SK-MEL-5 (cell line): ENCODE data around the gene VAT1. TPM values are rescaled to one million over a fixed set of nuclear protein-coding genes. Genes with fewer than 3 reads are reported as not detected.

ENCODE experiments used
- DNase-seq: peaks from one replicate; pipeline ENCODE4 v3.0.0-alpha.2; 2016; ENCODE audit warnings: low read depth, low spot score
- in situ Hi-C: cut with HindIII; loops from 2 replicates; pipeline ENCODE4 v1.10.0; 2016; ENCODE audit warnings: low sequenced_read_pairs, high pct_unique_total_duplicates, low pct_unique_long_range_greater_than_20kb
- total RNA-seq: library from RNA; depleted of rRNA; stranded (reverse); fragments of >200 nt; shearing (Covaris generic); gene quantifications from 2 replicates; pipeline ENCODE4 v1.2.3, GENCODE V29; 2014

Gene VAT1
- total RNA-seq, 1 experiment from 2014 or later: 315 TPM

DNA sequence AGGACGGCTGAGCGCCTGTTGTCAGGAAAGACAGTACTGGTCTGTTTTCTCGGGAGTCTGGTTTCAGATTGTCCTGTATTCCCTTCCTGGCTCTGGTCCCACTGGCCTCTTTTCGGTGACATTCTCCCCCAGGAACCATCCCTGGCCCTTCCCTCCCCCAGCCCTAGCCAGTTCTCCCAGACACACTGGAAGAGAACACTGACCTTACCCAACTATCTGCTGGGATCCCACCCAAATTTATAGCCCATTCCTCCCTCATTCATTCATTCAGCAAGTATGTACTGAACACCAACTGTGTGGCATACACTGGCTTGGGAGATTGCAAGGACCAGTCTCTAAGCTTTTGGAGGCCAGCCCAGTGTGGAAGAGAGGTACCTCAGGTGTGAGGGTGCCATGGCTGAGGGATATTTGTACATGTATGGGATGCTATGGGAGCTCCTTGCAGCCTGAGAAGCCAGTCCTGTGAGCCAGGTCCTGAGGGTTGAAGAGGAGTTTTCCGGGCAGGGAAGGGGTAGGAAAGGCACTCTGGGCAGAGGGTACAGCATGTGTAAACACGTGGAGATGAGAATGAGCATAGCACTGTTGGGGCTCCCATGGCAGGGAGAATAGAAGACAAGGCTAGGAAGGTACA lies 8.1 kb upstream of the VAT1 start:
- no peak for DNase-seq
- in situ Hi-C loops: no loop called here

DNA sequence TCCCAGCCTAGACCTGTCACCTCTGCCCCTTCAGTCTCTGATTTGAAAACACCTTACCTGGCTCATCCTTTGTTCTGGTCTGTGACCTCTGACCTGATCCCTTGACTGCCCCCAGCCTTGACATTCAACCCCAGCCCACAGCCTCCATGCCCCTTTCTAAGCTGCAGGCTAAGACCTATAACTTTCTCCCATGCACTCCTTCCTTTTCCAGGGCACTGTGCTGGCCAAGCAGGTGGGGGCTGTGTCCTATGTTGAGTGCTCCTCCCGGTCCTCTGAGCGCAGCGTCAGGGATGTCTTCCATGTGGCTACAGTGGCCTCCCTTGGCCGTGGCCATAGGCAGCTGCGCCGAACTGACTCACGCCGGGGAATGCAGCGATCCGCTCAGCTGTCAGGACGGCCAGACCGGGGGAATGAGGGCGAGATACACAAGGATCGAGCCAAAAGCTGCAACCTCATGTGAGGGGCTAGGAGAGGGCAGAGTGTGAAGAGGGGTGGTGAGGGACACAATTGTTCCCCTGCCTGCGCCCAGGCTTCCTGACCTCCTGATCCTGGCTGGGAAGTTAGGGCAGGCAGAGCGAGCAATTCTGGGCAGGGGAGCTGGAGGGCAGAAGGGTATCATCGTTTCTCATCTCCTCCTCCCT lies 6.2 kb upstream of the VAT1 start:
- in situ Hi-C loops: no loop called here
- no peak for DNase-seq

GRCh38 chr17:43027091-43028032 lies 5.2 kb upstream of the VAT1 start:
- in situ Hi-C loops: no loop called here

DNA sequence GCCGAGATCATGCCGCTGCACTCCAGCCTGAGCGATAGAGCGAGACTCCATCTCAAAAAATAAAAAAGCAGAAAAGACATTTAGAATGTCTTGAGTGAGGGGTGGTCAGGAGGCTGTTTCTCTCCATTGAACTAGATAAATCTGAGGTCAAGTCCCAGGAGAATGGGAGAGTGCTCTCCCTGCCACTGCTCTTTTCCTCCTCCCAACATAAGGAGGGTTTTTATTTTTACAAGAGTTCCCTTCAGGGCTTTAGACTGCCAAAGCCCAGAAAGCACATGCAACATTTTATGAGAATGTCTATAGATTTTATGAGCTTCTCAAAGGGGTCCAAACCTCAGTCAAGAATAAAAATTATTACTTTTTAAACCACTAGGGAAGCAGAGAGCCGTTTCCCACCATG lies 4.4 kb upstream of the VAT1 start:
- in situ Hi-C loops: no loop called here

More at GRCh38 chr17:43027091-43028032, 5.2 kb upstream of the VAT1 start:
- no peak for DNase-seq

GRCh38 chr17:43025766-43026537 lies 3.8 kb upstream of the VAT1 start:
- in situ Hi-C loops: no loop called here

More for the DNA sequence above, 4.4 kb upstream of the VAT1 start:
- DNase-seq: no peak

DNA sequence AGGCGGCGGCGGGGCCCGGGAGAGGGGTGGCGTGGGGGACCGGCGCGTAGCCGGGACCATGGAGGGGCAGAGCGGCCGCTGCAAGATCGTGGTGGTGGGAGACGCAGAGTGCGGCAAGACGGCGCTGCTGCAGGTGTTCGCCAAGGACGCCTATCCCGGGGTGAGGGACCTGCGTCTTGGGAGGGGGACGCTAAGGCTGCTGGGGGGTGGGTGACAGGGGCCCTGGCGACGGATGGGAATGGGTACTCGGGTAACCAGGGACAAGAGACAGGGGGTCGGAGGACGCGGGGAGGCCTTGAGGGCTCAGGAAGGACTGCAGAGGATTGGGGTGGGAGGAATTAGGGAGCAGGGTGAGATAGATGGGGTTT lies 3.1 kb upstream of the VAT1 start:
- in situ Hi-C loops: no loop called here
- no peak for DNase-seq

More at GRCh38 chr17:43025766-43026537, 3.8 kb upstream of the VAT1 start:
- no peak for DNase-seq

GRCh38 chr17:43024407-43025289 lies 2.5 kb upstream of the VAT1 start, which contains the start of gene RND2:
TSS of gene RND2 (plus strand) at chr17:43025231. CDS start at chr17:43025348, 117 bp downstream.
- peak; percentile 64 for DNase-seq
- in situ Hi-C loops: no loop called here

- in situ Hi-C loops: no loop called here
Measured at GRCh38 chr17:43020789-43021740, 1.1 kb downstream of the VAT1 start.

GRCh38 chr17:43020030-43020621 lies 2.1 kb downstream of the VAT1 start:
- DNase-seq: no peak
- in situ Hi-C loops: no loop called here

More at GRCh38 chr17:43020789-43021740, 1.1 kb downstream of the VAT1 start:
- DNase-seq: peak; percentile 91

DNA sequence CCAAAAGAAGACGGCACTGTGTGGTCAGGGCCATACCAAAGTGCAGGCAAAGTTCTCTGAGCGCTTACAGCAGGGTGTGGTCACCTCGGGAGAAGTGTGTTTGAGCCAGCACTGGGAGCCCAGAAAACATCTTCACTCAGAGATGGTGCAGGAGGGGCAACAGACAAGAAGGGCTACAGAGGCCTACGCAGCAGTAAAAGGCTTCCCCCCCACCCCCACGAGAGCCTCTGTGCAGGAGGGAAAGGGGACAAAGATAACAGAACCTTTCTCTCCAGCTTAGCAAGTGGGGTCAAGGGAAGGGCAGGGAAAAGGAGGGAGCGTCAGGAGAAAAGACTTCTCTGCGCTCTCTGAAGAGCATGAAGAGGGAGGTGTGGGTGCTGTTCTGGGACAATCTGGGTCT lies 2.8 kb downstream of the VAT1 start:
- in situ Hi-C loops: no loop called here
- no peak for DNase-seq

- in situ Hi-C loops: no loop called here
- no peak for DNase-seq
Measured at GRCh38 chr17:43018932-43019331, 3.3 kb downstream of the VAT1 start.

DNA sequence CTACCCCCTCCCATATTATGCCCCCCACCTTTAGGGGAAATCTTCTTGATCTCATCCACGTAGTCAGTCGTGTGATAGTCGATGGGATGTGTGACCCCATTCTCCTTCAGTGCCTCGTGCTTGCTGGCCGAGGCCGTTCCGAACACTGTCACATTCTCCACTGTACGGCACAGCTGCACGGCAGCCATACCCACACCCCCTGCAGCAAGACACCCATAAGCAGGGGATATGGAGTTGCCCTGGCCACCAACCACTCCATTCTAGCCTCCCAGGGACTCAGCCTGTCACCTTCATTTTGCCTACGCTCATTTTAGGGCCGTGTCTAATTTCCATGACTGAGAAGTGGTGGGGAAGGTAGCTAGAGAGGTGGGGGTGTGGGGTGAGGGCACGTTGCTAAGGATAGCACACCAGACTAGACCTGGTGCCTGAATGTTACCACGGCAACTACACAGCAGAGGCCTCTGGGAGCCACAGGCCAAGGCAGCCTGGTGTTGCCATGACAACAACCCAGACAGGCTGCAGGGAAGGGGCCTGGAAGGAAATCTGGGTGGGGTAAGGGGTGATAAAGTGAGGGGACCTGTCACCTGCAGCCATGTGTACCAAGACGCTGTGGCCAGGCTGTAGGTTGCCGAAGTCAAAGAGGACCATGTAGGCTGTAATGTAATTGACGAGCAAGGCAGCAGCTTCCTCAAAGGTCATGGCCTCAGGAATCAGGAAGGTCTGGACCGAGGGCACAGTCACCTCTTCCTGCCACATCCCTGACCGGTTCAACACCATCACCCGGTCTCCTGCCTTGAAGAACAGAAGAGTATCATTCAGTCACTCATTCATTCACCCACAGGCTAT lies 4.0 kb downstream of the VAT1 start:
- in situ Hi-C loops: no loop called here
- DNase-seq: no peak

DNA sequence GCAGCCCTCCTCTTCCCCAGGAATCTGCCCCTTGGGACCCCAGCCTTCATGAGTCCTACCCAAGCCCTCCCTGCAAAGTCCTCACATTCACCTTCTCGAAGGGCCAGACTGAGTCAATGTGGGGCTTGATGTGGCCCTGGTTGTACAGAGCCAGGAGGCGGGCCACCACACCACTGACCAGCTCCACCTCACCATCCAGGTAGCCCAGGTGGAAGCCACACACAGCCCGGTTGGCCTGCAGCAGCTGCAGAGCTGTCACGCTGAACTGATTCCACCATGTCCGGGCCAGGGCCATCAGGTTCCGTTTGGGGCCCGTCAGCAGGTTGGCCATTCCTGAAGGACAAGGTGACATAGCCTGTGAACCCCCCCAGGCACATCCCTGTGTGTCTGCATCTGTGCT lies 6.0 kb downstream of the VAT1 start:
- no peak for DNase-seq
- in situ Hi-C loops: no loop called here

- no peak for DNase-seq
- in situ Hi-C loops: no loop called here
Measured at GRCh38 chr17:43015579-43015978, 6.6 kb downstream of the VAT1 start.
